Activated CD8-positive, alpha-beta T cell treated with anti-CD3 and anti-CD28 coated beads, Interleukin-2, amount 10 ng/mL, durations not matched to agents 7 days and 5 days (primary cell): Measurements from ENCODE around the gene USP1. TPM values are rescaled to one million over a fixed set of nuclear protein-coding genes. Genes with fewer than 3 reads are reported as not detected.

Experiments
- ATAC-seq: fragments of 150-1000 bp; cut with Tn5 transposase; one replicate; pipeline ENCODE4 v1.10.0; 2021; ENCODE audit warnings: moderate library complexity
- CTCF ChIA-PET: fragments of 350-600 bp; sonication (Branson Sonifier 250); formaldehyde crosslinking; loops from one replicate; lab custom pipeline; 2021; ENCODE audit warnings: antibody characterized with exemption; lab: Charles Lee
- POLR2A ChIA-PET: fragments of 350-600 bp; sonication (Branson Sonifier 250); formaldehyde crosslinking; loops from one replicate; lab custom pipeline; 2021; ENCODE audit warnings: antibody characterized with exemption; lab: Charles Lee
- DNase-seq: peaks from one replicate; pipeline ENCODE4 v3.0.0-alpha.2; 2020
- H3K27ac Mint-ChIP-seq: one replicate; pipeline ENCODE4 v1.8.0; 2021; ENCODE audit warnings: mild to moderate bottlenecking, mixed read lengths
- H3K27me3 Mint-ChIP-seq: one replicate; pipeline ENCODE4 v1.8.0; 2021; ENCODE audit warnings: low read depth, mixed read lengths
- H3K36me3 Mint-ChIP-seq: one replicate; pipeline ENCODE4 v1.8.0; 2021; ENCODE audit warnings: low read depth, mixed read lengths
- H3K4me1 Mint-ChIP-seq: one replicate; pipeline ENCODE4 v1.8.0; 2021; ENCODE audit warnings: low read depth, mixed read lengths
- H3K4me3 Mint-ChIP-seq: one replicate; pipeline ENCODE4 v1.8.0; 2021; ENCODE audit warnings: mild to moderate bottlenecking, mixed read lengths
- H3K9me3 Mint-ChIP-seq: one replicate; pipeline ENCODE4 v1.8.0; 2022; ENCODE audit warnings: mixed read lengths; ENCODE audit not compliant: insufficient read depth
- total RNA-seq, 2 experiments: library from RNA; stranded (reverse); gene quantifications; one replicate each; pipeline ENCODE4 v1.2.3, GENCODE V29; 2021

Gene USP1
- total RNA-seq, 2 experiments from 2014 or later = 83.7 to 87.0 TPM

- no peaks in the 10 kb centered on the region for H3K27me3 Mint-ChIP-seq
- H3K4me3 Mint-ChIP-seq = no peak overlapping the region
- peak overlapping the region; percentile 32 for H3K27ac Mint-ChIP-seq
- CTCF ChIA-PET = interaction anchor here (1.4 kb wide), 1 partner anchor 8 kb away, joined by 6 read pairs; no protein-coding TSS in a partner anchor
- no peaks in the 10 kb centered on the region for H3K9me3 Mint-ChIP-seq
- POLR2A ChIA-PET = interaction anchor here (2.3 kb wide), 1 partner anchor 13 kb away, joined by 9 read pairs; no protein-coding TSS in a partner anchor
- DNase-seq (no peak), ATAC-seq (no peak)
- peaks cover 38% of the 10 kb centered on the region for H3K4me1 Mint-ChIP-seq
- peaks cover 73% of the 10 kb centered on the region for H3K36me3 Mint-ChIP-seq
These were observed 11.5 kb downstream of the USP1 start for GRCh38 chr1:62448221-62448933.

- Mint-ChIP-seq H3K9me3 (no peaks in the 10 kb centered on the region), H3K27ac (peak overlapping the region; percentile 22), H3K27me3 (no peaks in the 10 kb centered on the region), H3K36me3 (peaks cover 72% of the 10 kb centered on the region), H3K4me1 (peaks cover 33% of the 10 kb centered on the region), H3K4me3 (peak overlapping the region; percentile 44)
- POLR2A ChIA-PET = interaction anchor here (1.7 kb wide), 1 partner anchor 14 kb away, joined by 11 read pairs; no protein-coding TSS in a partner anchor
- DNase-seq (no peak), ATAC-seq (peak; percentile 30)
- CTCF ChIA-PET = interaction anchor here (1.1 kb wide), 1 partner anchor 9 kb away, joined by 6 read pairs; no protein-coding TSS in a partner anchor
These were observed 13.5 kb downstream of the USP1 start for GRCh38 chr1:62450301-62450700.

DNA sequence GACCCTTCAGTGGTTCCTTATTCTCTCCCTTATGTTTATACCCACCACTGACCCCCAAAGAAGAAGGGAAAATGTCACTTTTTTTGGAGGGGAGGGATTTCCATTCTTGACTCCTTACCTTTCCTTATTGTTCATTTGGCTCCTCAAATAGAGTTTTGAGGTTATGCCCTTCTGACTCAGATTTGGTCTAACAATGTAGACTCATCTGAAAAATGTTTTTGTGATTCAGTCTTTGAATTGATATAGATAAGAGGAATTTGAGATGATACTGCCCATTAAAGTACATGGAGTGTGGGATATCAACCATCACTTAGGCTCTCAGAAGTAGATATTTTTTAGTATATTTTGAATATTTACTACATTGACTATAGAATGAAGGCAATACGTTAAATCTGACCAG is 16.1 kb downstream of the USP1 start:
- no peak for ATAC-seq

GRCh38 chr1:62457955-62458354 is 21.1 kb downstream of the USP1 start:
- CTCF ChIA-PET = no interaction called here

More for the DNA sequence above, 16.1 kb downstream of the USP1 start:
- H3K27ac Mint-ChIP-seq = no peak overlapping the region
- peaks cover 61% of the 10 kb centered on the region for H3K36me3 Mint-ChIP-seq
- H3K9me3 Mint-ChIP-seq = no peaks in the 10 kb centered on the region
- DNase-seq = no peak
- H3K4me1 Mint-ChIP-seq = peaks cover 25% of the 10 kb centered on the region
- no peak overlapping the region for H3K4me3 Mint-ChIP-seq
- ChIA-PET CTCF (no interaction called here), POLR2A (no interaction called here)
- H3K27me3 Mint-ChIP-seq = no peaks in the 10 kb centered on the region

GRCh38 chr1:62462370-62462769 is 25.5 kb downstream of the USP1 start:
- H3K4me3 Mint-ChIP-seq = no peak overlapping the region
- CTCF ChIA-PET = no interaction called here
- H3K9me3 Mint-ChIP-seq = no peaks in the 10 kb centered on the region
- ATAC-seq = no peak
- no peaks in the 10 kb centered on the region for H3K27me3 Mint-ChIP-seq
- no peaks in the 10 kb centered on the region for H3K4me1 Mint-ChIP-seq
- no peak overlapping the region for H3K27ac Mint-ChIP-seq
- POLR2A ChIA-PET = no interaction called here
- peaks cover 5% of the 10 kb centered on the region for H3K36me3 Mint-ChIP-seq
- DNase-seq = no peak

More at GRCh38 chr1:62457955-62458354, 21.1 kb downstream of the USP1 start:
- Mint-ChIP-seq H3K9me3 (no peaks in the 10 kb centered on the region), H3K27ac (no peak overlapping the region), H3K4me1 (no peaks in the 10 kb centered on the region), H3K36me3 (peaks cover 19% of the 10 kb centered on the region), H3K27me3 (no peaks in the 10 kb centered on the region), H3K4me3 (no peak overlapping the region)
- no peak for ATAC-seq
- POLR2A ChIA-PET = interaction anchor here (0.9 kb wide), 1 partner anchor 22 kb away, joined by 4 read pairs; no protein-coding TSS in a partner anchor
- no peak for DNase-seq

- DNase-seq (no peak), ATAC-seq (no peak)
- no peaks in the 10 kb centered on the region for H3K4me1 Mint-ChIP-seq
- H3K27ac Mint-ChIP-seq = no peak overlapping the region
- no peaks in the 10 kb centered on the region for H3K27me3 Mint-ChIP-seq
- H3K9me3 Mint-ChIP-seq = no peaks in the 10 kb centered on the region
- CTCF ChIA-PET = no interaction called here
- peaks cover 5% of the 10 kb centered on the region for H3K36me3 Mint-ChIP-seq
- H3K4me3 Mint-ChIP-seq = no peak overlapping the region
- POLR2A ChIA-PET = no interaction called here
These were observed 30.2 kb downstream of the USP1 start for GRCh38 chr1:62467092-62467491.

- H3K27ac Mint-ChIP-seq = no peak overlapping the region
- H3K9me3 Mint-ChIP-seq = no peaks in the 10 kb centered on the region
- no peaks in the 10 kb centered on the region for H3K4me1 Mint-ChIP-seq
- no peaks in the 10 kb centered on the region for H3K36me3 Mint-ChIP-seq
- ChIA-PET POLR2A (no interaction called here), CTCF (no interaction called here)
- ATAC-seq = no peak
- no peaks in the 10 kb centered on the region for H3K27me3 Mint-ChIP-seq
- DNase-seq = no peak
- H3K4me3 Mint-ChIP-seq = no peak overlapping the region
These were observed 39.8 kb downstream of the USP1 start for GRCh38 chr1:62476525-62477219.

DNA sequence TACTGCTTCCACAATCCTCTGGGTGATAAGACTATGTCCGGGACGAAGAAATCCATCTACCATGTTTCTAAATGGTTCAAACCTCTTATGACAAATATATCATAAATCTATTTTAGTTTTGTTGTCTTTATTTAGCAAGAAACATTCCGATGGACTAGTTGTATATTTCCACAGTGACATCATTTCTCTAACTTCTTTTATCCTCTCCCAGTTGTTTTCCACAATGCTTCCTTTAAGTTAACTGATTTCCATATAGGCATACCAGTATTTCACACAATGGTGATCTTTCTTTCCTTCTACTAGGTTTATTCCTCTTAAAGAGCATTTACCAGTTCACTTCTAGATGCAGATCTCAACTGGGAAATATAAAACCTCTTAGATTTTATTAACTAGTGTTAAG is 44.8 kb downstream of the USP1 start:
- H3K27me3 Mint-ChIP-seq = no peaks in the 10 kb centered on the region
- ChIA-PET POLR2A (no interaction called here), CTCF (no interaction called here)
- no peaks in the 10 kb centered on the region for H3K9me3 Mint-ChIP-seq
- no peaks in the 10 kb centered on the region for H3K4me1 Mint-ChIP-seq
- no peaks in the 10 kb centered on the region for H3K36me3 Mint-ChIP-seq
- no peak overlapping the region for H3K27ac Mint-ChIP-seq
- no peak for DNase-seq
- no peak overlapping the region for H3K4me3 Mint-ChIP-seq
- no peak for ATAC-seq

GRCh38 chr1:62484824-62485468 is 48.1 kb downstream of the USP1 start:
- no peak for ATAC-seq
- Mint-ChIP-seq H3K27me3 (no peaks in the 10 kb centered on the region), H3K4me1 (no peaks in the 10 kb centered on the region), H3K27ac (no peak overlapping the region), H3K36me3 (no peaks in the 10 kb centered on the region), H3K9me3 (no peaks in the 10 kb centered on the region), H3K4me3 (no peak overlapping the region)
- ChIA-PET CTCF (no interaction called here), POLR2A (no interaction called here)
- DNase-seq = no peak

DNA sequence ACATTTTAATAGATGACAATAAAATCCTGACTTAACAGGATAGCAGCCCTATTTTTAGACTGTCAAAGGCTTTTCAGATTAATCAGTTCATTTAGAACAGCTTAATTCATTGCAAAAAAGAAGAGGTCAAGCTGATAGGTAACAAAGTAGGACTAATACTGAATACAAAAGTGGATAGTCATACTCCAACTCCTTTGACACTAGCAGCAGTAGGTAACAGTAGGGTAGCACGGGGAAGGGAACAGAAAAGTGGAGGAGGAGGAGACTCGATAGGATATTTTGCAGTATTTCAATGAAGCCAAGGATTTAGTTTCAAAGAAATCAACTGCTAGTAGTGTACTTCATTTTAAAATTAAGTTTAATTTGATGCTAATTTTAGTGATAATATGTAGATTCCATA is 51.1 kb downstream of the USP1 start:
- Mint-ChIP-seq H3K9me3 (no peaks in the 10 kb centered on the region), H3K4me1 (no peaks in the 10 kb centered on the region), H3K36me3 (no peaks in the 10 kb centered on the region), H3K27me3 (no peaks in the 10 kb centered on the region), H3K4me3 (no peak overlapping the region), H3K27ac (no peak overlapping the region)
- ChIA-PET POLR2A (no interaction called here), CTCF (interaction anchor here (1.0 kb wide), 1 partner anchor 201 kb away, joined by 3 read pairs; no protein-coding TSS in a partner anchor)
- ATAC-seq (no peak), DNase-seq (no peak)

- no peak for DNase-seq
- POLR2A ChIA-PET = no interaction called here
- no peaks in the 10 kb centered on the region for H3K9me3 Mint-ChIP-seq
- no peak for ATAC-seq
- H3K4me3 Mint-ChIP-seq = no peak overlapping the region
- no peaks in the 10 kb centered on the region for H3K36me3 Mint-ChIP-seq
- CTCF ChIA-PET = no interaction called here
- H3K27me3 Mint-ChIP-seq = no peaks in the 10 kb centered on the region
- H3K27ac Mint-ChIP-seq = no peak overlapping the region
- H3K4me1 Mint-ChIP-seq = no peaks in the 10 kb centered on the region
These were observed 55.7 kb downstream of the USP1 start for GRCh38 chr1:62492521-62492920.

GRCh38 chr1:62493656-62494055 is 56.8 kb downstream of the USP1 start:
- Mint-ChIP-seq H3K9me3 (no peaks in the 10 kb centered on the region), H3K36me3 (no peaks in the 10 kb centered on the region), H3K27me3 (no peaks in the 10 kb centered on the region), H3K4me3 (no peak overlapping the region), H3K4me1 (no peaks in the 10 kb centered on the region), H3K27ac (no peak overlapping the region)
- ATAC-seq = no peak
- ChIA-PET POLR2A (no interaction called here), CTCF (interaction anchor here (0.9 kb wide), 1 partner anchor 14 kb away, joined by 5 read pairs; no protein-coding TSS in a partner anchor)
- no peak for DNase-seq
